Calu3 (cell line): ENCODE data around the gene GEMIN7. TPM values are rescaled to one million over a fixed set of nuclear protein-coding genes. Genes with fewer than 3 reads are reported as not detected.

ENCODE experiments used
- BruUV-seq: library from RNA; stranded (reverse); fragments of 400-500 nt; replicated peaks from 2 replicates; lab custom pipeline; 2021; lab: Mats Ljungman, UMichigan
- CTCF ChIA-PET: fragments of 300-600 bp; sonication (Branson Sonifier 250); formaldehyde crosslinking; loops from one replicate; lab custom pipeline; 2022; ENCODE audit warnings: antibody characterized with exemption; lab: Charles Lee
- DNase-seq: peaks from one replicate; pipeline ENCODE4 v3.0.0; 2022
- H3K27ac Mint-ChIP-seq: one replicate; pipeline ENCODE4 v1.8.0; 2022; ENCODE audit warnings: mixed read lengths; ENCODE audit not compliant: unreplicated experiment
- H3K27me3 Mint-ChIP-seq: one replicate; pipeline ENCODE4 v1.8.0; 2022; ENCODE audit warnings: mixed read lengths; ENCODE audit not compliant: unreplicated experiment
- H3K36me3 Mint-ChIP-seq: one replicate; pipeline ENCODE4 v1.8.0; 2022; ENCODE audit warnings: mild to moderate bottlenecking, moderate library complexity, mixed read lengths; ENCODE audit not compliant: insufficient read depth, unreplicated experiment
- H3K4me1 Mint-ChIP-seq: one replicate; pipeline ENCODE4 v1.8.0; 2022; ENCODE audit warnings: mild to moderate bottlenecking, low read depth, mixed read lengths; ENCODE audit not compliant: unreplicated experiment
- H3K4me3 Mint-ChIP-seq: one replicate; pipeline ENCODE4 v1.8.0; 2022; ENCODE audit warnings: mild to moderate bottlenecking, low read depth, moderate library complexity, mixed read lengths; ENCODE audit not compliant: unreplicated experiment
- H3K9me3 Mint-ChIP-seq: one replicate; pipeline ENCODE4 v1.8.0; 2022; ENCODE audit warnings: low read depth, mixed read lengths; ENCODE audit not compliant: unreplicated experiment
- CTCF ChIP-seq: fragments of 200-600 bp; IDR thresholded peaks from one replicate; pipeline ENCODE4 v1.8.0; 2022; ENCODE audit warnings: antibody characterized with exemption; ENCODE audit not compliant: unreplicated experiment
- intact Hi-C: fragments of 100-400 bp; cut with micrococcal nuclease; formaldehyde crosslinking; loops from one replicate; pipeline ENCODE4 v1.10.0; 2022; ENCODE audit not compliant: unreplicated experiment
- total RNA-seq: library from RNA; stranded (reverse); gene quantifications from 2 replicates; pipeline ENCODE4 v1.2.3, GENCODE V29; 2022

GEMIN7 gene
- total RNA-seq, 1 experiment from 2014 or later, result 36.0 TPM

DNA sequence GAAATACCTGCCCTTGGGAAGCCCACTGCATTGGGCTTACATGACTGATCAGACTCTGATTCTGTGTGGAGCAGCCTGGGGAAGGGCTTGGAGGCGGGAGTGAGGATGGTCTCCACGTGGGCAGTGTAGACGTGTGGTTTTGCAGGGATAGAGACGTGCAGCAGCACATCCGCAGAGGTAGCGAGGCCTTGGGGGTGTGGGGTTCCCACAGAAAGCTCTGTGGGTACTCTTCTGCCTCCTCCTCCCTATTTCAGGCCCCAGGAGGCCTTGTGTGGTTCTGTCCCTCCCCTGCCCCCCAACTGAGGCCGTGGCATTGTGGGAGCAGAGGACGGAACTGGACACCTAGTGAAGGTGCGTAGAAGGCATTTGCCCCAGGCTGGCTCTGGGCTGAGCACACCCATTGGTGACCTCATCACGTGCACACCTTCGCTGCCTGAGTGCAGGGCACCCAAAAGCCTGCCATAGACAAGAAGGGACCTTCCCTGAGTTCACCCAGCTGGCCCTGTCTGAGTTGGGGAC lies 42.8 kb downstream of the GEMIN7 start:
- H3K4me3 Mint-ChIP-seq, result no peak overlapping the region
- CTCF ChIA-PET, result no interaction called here
- H3K4me1 Mint-ChIP-seq, result peaks cover 67% of the 10 kb centered on the region
- intact Hi-C loops, result no loop called here
- no peak for TF ChIP-seq CTCF
- DNase-seq, result no peak
- BruUV-seq, result no TSS peak
- H3K36me3 Mint-ChIP-seq, result peaks cover 29% of the 10 kb centered on the region
- H3K27me3 Mint-ChIP-seq, result no peaks in the 10 kb centered on the region
- no peaks in the 10 kb centered on the region for H3K9me3 Mint-ChIP-seq
- no peak overlapping the region for H3K27ac Mint-ChIP-seq

DNA sequence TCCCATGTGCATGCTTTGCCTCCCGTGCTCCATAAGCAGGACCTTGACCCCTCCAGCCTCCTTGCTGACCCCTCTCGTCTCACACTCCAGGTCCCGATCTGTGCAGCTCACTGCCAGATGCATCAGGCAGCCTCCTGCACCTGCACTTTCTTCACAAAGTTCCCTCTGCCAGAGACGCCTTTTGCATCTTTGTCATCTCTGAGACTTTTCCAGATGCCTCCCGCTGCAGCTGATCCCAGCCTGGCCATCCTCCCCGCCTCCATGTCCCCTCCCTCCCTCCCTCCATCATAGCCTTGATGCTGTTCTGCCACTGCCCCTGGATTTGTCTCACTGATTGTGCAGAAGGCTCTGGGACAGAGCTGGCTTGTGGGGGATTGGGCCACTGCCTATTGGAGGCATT lies 43.8 kb downstream of the GEMIN7 start:
- no peak overlapping the region for H3K4me3 Mint-ChIP-seq
- DNase-seq, result no peak
- H3K4me1 Mint-ChIP-seq, result peaks cover 68% of the 10 kb centered on the region
- TF ChIP-seq CTCF, result no peak
- CTCF ChIA-PET, result interaction anchor here (0.7 kb wide), 1 partner anchor 28 kb away, joined by 3 read pairs; no protein-coding TSS in a partner anchor
- H3K36me3 Mint-ChIP-seq, result peaks cover 36% of the 10 kb centered on the region
- no peak overlapping the region for H3K27ac Mint-ChIP-seq
- intact Hi-C loops, result no loop called here
- BruUV-seq, result no TSS peak
- H3K27me3 Mint-ChIP-seq, result no peaks in the 10 kb centered on the region
- H3K9me3 Mint-ChIP-seq, result no peaks in the 10 kb centered on the region

DNA sequence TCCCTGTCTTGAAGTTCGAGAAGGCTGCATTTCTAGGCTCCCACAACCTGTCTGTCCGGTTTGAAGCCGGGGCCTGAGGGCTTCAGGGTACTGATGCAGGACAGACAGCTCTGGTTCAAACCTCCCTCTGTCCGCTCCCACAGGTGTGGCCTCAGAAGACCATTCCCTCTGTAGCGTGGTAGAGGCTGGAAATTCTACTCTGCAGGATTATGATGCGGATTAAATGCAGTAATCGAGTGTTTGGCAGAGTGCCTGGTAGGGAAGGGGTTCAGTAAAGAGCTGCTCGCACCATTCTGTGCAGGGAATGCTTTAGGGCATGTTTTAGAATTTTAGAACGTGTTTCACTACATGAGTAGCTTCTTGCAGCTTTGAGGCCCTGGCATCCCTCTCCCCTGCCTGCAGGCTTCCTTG lies 44.4 kb downstream of the GEMIN7 start:
- DNase-seq, result peak; percentile 77
- intact Hi-C loops, result no loop called here
- no TSS peak for BruUV-seq
- Mint-ChIP-seq H3K36me3 (peaks cover 36% of the 10 kb centered on the region), H3K9me3 (no peaks in the 10 kb centered on the region), H3K27me3 (no peaks in the 10 kb centered on the region), H3K4me3 (no peak overlapping the region), H3K4me1 (peaks cover 62% of the 10 kb centered on the region), H3K27ac (no peak overlapping the region)
- CTCF ChIA-PET, result interaction anchor here (0.6 kb wide), 1 partner anchor 26 kb away, joined by 3 read pairs; no protein-coding TSS in a partner anchor
- TF ChIP-seq CTCF, result no peak

GRCh38 chr19:45124021-45124420 lies 45.0 kb downstream of the GEMIN7 start:
- no peak overlapping the region for H3K27ac Mint-ChIP-seq
- no peak for TF ChIP-seq CTCF
- BruUV-seq, result no TSS peak
- DNase-seq, result no peak
- no peaks in the 10 kb centered on the region for H3K27me3 Mint-ChIP-seq
- peaks cover 31% of the 10 kb centered on the region for H3K36me3 Mint-ChIP-seq
- intact Hi-C loops, result no loop called here
- H3K4me3 Mint-ChIP-seq, result no peak overlapping the region
- H3K4me1 Mint-ChIP-seq, result peaks cover 56% of the 10 kb centered on the region
- CTCF ChIA-PET, result interaction anchor here (0.6 kb wide), 1 partner anchor 25 kb away, joined by 3 read pairs; no protein-coding TSS in a partner anchor
- H3K9me3 Mint-ChIP-seq, result no peaks in the 10 kb centered on the region
